Right lung (tissue), 5 donors: Measurements from ENCODE around the gene MORN1. TPM values are rescaled to one million over a fixed set of nuclear protein-coding genes. Genes with fewer than 3 reads are reported as not detected.

Experiments
- DNase-seq, 2 donors: peaks; one replicate each; pipeline ENCODE4 v3.0.0-alpha.2; 2013
- polyA plus RNA-seq, 5 donors: library from polyadenylated mRNA; unstranded; fragments of 120-200 nt; gene quantifications; one replicate each; pipeline versions ENCODE4 v1.2.1 to v1.2.3, GENCODE V29; 2013; ENCODE audit warnings: inconsistent platforms in 1 of 5, low replicate concordance in 1 of 5; ENCODE audit not compliant: insufficient read length in 5 of 5, insufficient read depth in 1 of 5

MORN1 gene
- polyA plus RNA-seq, 5 donors, result 9.7 to 16.3 (median 14.9) TPM

GRCh38 chr1:2405588-2406295 is 14.4 kb upstream of the MORN1 start:
- no peak for DNase-seq

- DNase-seq, result no peak
Observed at GRCh38 chr1:2404890-2405511, 13.6 kb upstream of the MORN1 start.

- no peak for DNase-seq
Observed at GRCh38 chr1:2404142-2404889, 13.0 kb upstream of the MORN1 start.

- no peak for DNase-seq
Observed at GRCh38 chr1:2403273-2403672, 11.9 kb upstream of the MORN1 start.

- DNase-seq, result no peak
Observed at GRCh38 chr1:2402420-2402819, 11.1 kb upstream of the MORN1 start.

GRCh38 chr1:2400950-2401649 is 9.7 kb upstream of the MORN1 start:
- DNase-seq, result no peak

GRCh38 chr1:2400576-2400909 is 9.2 kb upstream of the MORN1 start:
- no peak for DNase-seq

- no peak for DNase-seq
Observed at GRCh38 chr1:2399890-2400575, 8.7 kb upstream of the MORN1 start.

- no peak for DNase-seq
Observed at GRCh38 chr1:2398871-2399270, 7.5 kb upstream of the MORN1 start.

- DNase-seq, result no peak
Observed at GRCh38 chr1:2397007-2397679, 5.8 kb upstream of the MORN1 start.

GRCh38 chr1:2396476-2396875 is 5.1 kb upstream of the MORN1 start:
- no peak for DNase-seq

- DNase-seq, result no peak
Observed at GRCh38 chr1:2396059-2396458, 4.7 kb upstream of the MORN1 start.

- no peak for DNase-seq
Observed at GRCh38 chr1:2395245-2395644, 3.9 kb upstream of the MORN1 start.

- no peak for DNase-seq
Observed at GRCh38 chr1:2394761-2395160, 3.4 kb upstream of the MORN1 start.

- no peak for DNase-seq
Observed at GRCh38 chr1:2394220-2394619, 2.9 kb upstream of the MORN1 start.

GRCh38 chr1:2393471-2393877 is 2.1 kb upstream of the MORN1 start:
- no peak for DNase-seq

GRCh38 chr1:2392686-2393085 is 1.3 kb upstream of the MORN1 start:
- no peak for DNase-seq

GRCh38 chr1:2391931-2392509 is 666 bp upstream of the MORN1 start:
- DNase-seq, result no peak

- no peak for DNase-seq
Observed at GRCh38 chr1:2389644-2390043, 1.7 kb downstream of the MORN1 start.

- DNase-seq, result no peak
Observed at GRCh38 chr1:2388004-2388913, 3.1 kb downstream of the MORN1 start.
